Glomerular visceral epithelial cell (primary cell): ENCODE measurements around the gene ZBTB47.

ENCODE experiments used
- DNase-seq: peaks from one replicate; pipeline ENCODE4 v3.0.0-alpha.2; 2016; ENCODE audit errors: extremely low spot score

Gene ZBTB47

DNA sequence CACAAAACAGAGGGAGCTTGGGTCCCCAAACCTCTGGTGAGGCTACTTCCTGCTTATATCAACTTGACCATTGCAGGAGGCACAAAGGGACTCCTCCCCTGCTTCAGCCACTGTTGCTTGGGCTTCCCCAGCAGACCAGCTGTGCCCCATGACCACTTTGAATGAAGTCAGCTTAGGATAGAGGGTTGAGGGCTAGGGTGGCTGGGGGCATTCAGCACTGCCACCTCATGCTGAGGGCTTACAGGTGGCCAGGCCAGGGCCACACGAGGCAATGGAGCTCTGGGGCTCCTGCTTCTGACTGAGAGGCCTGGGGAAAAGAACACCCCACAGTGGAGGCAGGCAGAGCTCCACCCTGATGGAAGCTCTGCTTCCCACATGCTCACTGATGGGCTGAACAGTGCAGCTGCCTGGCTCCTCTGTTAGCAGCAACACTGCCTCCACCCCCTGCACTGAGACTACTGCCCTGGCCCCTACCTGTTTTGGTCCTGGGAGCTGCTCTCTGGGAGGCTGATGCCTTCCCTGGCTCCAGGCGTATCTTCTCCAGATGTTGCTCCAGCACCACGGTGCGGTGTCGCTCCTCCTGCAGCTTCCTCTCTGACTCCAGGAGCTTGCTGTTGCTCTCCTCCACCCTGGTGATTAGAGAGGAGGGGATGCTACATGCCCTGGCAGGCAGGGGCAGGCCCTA, 59.3 kb downstream of the ZBTB47 start:
- DNase-seq, result no peak

DNA sequence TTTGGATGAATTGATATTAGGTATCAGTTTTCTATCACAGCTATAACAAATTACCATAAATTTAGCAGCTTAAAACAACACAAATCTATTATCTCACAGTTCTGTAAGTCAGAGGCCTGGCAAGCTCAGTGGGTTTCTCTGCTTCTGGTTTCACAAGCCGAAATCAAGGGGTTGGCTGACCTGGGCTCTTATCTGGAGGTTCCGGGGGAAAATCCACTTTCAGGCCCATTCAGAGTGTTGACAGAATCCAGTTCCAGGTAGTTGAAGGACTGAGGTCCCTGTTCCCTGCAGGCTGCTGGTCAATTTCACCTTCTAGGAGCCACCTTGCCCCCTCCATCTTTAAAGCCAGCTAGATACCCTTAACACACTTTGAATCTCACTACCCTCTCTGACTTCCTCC, 60.2 kb downstream of the ZBTB47 start:
- no peak for DNase-seq

DNA sequence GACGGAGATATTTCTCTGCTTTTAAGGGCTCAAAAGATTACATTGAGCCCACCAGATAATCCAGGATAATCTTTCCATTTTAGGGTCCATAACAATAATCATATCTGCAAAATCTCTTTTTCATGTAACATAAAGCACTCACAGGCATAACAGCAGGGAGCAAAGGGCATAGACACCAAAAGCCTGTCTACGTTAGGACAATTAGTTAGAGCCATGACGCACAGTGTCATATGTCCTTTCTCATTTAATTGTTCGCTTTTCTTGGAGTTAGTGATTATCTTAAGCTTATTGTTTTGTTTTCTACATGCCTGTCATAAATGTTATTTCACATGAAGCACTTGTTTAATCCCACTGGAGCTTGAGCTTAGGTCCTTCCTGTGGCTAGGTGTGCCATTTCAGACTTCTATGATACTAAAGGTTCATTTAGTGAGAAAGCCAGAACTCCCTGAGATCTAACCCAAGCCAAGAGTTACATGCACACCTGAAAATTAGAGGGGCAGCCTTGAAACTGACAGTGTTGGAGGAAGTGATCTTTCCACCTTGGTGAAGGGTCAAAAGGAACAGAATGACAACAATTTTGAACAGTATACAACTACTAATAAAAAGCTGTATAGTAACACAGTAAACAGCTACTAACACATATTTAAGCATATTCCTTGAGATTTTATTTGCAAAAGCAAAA, 60.8 kb downstream of the ZBTB47 start:
- DNase-seq, result no peak
